ENCODE data around the gene IL17REL. TPM values are rescaled to one million over a fixed set of nuclear protein-coding genes. Genes with fewer than 3 reads are reported as not detected.

IL17REL gene
- total RNA-seq, 1 donor: not detected

GRCh38 chr22:50018608-50019285, 6.2 kb upstream of the IL17REL start:
- no peaks in the 10 kb centered on the region for H3K9me3 ChIP-seq (ENCODE audit: low read depth, low read length)
- peaks cover 16% of the 10 kb centered on the region for H3K4me1 ChIP-seq (ENCODE audit: insufficient read depth, low read length)
- H3K27me3 ChIP-seq (ENCODE audit: insufficient read depth, low read length): peaks cover 3% of the 10 kb centered on the region
- no peak overlapping the region for H3K4me3 ChIP-seq (ENCODE audit: low read length)

DNA sequence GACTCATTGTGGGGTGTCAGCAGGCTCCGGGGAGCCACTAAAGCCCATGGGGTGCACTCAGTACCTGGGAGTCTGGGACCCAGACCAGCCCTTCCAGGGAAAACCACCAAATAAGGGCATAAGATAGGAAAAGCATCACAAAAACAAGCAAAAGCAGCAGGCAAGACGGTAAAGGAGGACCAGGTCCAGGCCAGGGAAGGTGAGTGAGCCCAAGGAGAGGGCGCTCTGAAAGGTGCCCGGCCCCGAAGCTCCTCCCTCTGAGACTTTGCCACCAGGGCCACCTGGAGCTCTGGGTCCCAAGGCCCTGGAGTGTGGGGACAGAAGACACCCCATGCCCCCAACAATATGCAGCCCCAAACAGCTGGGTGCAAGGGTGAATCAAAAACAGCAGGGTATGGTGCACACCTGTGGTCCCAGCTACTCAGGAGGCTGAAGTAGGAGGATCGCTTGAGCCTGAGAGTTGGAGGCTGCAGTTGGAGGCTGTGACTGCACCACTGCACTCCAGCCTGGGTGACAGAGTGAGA, 5.2 kb upstream of the IL17REL start:
- Histone ChIP-seq H3K27me3 (ENCODE audit: insufficient read depth, low read length) (peaks cover 3% of the 10 kb centered on the region), H3K4me1 (ENCODE audit: insufficient read depth, low read length) (peaks cover 16% of the 10 kb centered on the region), H3K9me3 (ENCODE audit: low read depth, low read length) (no peaks in the 10 kb centered on the region), H3K4me3 (ENCODE audit: low read length) (no peak overlapping the region)

- Histone ChIP-seq H3K27me3 (ENCODE audit: insufficient read depth, low read length) (peaks cover 3% of the 10 kb centered on the region), H3K4me3 (ENCODE audit: low read length) (no peak overlapping the region), H3K4me1 (ENCODE audit: insufficient read depth, low read length) (peaks cover 16% of the 10 kb centered on the region), H3K9me3 (ENCODE audit: low read depth, low read length) (no peaks in the 10 kb centered on the region)
Measured at GRCh38 chr22:50016988-50017700, 4.6 kb upstream of the IL17REL start.

DNA sequence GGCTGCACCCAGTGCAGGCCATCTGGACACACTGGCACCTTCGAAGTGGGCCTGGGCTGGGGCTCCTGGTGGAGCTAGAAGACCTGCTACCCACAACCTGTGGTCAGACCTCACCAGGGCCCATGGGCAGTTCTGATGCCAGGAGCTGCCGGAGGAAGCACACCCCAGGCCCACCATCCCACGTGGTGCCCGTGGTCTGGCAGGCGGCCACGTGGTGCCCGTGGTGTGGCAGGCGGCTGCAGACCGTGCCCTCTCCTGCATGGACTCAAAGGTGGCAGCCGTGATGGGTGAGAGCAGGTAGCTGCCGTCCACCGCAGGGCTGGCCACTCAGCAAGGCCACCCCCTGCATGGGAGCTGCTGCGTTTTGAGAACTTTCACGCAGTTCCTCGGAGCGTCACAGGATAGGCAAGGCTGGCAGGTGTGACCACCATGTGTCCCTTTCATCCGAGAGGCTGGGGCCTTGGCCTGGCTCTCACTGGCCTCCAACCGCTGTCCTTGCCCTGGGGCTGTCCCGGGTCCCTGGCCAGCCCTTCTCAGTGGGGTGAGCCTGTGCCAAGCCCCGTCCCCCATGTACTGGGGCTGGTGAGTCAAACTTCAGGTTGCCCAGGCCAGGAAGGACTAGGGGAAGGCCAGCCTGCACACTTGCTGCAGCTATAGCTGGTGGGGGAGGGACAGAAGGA, 3.9 kb upstream of the IL17REL start:
- H3K4me1 ChIP-seq (ENCODE audit: insufficient read depth, low read length): peaks cover 18% of the 10 kb centered on the region
- peaks cover 5% of the 10 kb centered on the region for H3K27me3 ChIP-seq (ENCODE audit: insufficient read depth, low read length)
- H3K4me3 ChIP-seq (ENCODE audit: low read length): no peak overlapping the region
- H3K9me3 ChIP-seq (ENCODE audit: low read depth, low read length): no peaks in the 10 kb centered on the region

DNA sequence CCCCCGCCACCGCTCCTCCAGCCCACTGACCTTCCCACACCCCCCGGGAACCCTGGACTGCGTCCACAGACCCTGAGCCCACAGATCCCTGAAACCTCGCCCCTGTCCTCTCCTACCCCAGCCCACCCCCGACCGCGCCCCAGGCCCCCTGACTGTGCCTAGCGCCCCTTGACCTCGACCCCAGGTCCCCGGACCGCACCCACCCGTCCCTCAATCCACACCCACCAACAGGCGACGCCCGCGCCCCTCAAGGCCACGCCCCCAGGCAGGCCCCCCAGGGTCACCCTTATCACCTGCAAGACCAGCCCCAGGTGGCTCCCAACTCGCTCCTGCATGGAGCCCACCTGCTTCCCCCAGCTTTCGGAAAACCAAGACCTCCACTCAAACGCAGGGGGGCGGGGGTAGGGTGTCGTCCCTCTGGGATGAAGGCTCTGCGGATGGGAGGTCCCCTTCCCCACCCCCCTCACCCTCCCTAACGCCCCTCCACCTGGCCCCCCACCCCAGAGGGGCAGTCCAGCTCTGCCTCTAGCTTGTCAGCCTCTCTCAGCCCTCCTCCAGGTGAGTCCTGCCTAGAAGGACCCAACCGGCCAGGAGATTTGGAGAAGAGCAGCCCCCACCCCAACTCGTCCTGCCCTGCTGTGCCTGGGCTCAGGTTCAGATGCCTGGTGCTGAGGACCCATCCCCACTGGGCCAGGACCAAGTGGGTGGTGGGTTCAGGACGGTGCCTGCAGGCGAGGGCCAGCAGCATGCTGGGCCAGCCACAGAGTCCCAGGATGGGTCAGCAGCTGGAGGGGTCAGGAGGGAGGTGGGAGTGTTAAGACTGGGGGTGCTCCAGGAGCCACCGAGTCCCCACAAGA, 3.1 kb upstream of the IL17REL start:
- Histone ChIP-seq H3K27me3 (ENCODE audit: insufficient read depth, low read length) (peaks cover 9% of the 10 kb centered on the region), H3K9me3 (ENCODE audit: low read depth, low read length) (no peaks in the 10 kb centered on the region), H3K4me1 (ENCODE audit: insufficient read depth, low read length) (peaks cover 23% of the 10 kb centered on the region), H3K4me3 (ENCODE audit: low read length) (no peak overlapping the region)

- Histone ChIP-seq H3K4me3 (ENCODE audit: low read length) (no peak overlapping the region), H3K9me3 (ENCODE audit: low read depth, low read length) (no peaks in the 10 kb centered on the region), H3K27me3 (ENCODE audit: insufficient read depth, low read length) (peaks cover 9% of the 10 kb centered on the region), H3K4me1 (ENCODE audit: insufficient read depth, low read length) (peaks cover 23% of the 10 kb centered on the region)
Measured at GRCh38 chr22:50014655-50015401, 2.3 kb upstream of the IL17REL start.

DNA sequence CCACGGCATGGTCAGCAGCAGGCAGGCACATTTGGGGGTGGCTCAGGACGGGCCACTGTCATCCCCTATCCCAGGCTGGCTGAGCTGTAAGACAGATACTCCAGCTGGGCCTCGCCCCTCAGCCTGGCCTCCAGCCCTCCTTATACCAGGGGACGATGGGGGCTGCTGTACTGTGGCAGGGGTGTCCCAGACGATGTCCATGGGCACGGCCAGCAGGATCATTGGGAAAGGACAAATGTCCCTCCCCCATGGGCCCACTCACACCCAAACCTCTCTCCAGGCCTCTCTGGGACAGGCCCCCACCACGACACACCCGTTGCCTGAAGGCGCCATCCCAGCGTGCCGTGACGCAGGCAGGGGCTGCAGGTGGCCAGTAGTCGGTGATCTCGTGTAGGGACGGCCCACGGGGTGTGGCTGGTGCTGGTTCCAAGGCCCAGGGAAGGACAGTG, 1.5 kb upstream of the IL17REL start:
- H3K4me1 ChIP-seq (ENCODE audit: insufficient read depth, low read length): peaks cover 23% of the 10 kb centered on the region
- H3K9me3 ChIP-seq (ENCODE audit: low read depth, low read length): no peaks in the 10 kb centered on the region
- H3K4me3 ChIP-seq (ENCODE audit: low read length): no peak overlapping the region
- H3K27me3 ChIP-seq (ENCODE audit: insufficient read depth, low read length): peaks cover 9% of the 10 kb centered on the region

DNA sequence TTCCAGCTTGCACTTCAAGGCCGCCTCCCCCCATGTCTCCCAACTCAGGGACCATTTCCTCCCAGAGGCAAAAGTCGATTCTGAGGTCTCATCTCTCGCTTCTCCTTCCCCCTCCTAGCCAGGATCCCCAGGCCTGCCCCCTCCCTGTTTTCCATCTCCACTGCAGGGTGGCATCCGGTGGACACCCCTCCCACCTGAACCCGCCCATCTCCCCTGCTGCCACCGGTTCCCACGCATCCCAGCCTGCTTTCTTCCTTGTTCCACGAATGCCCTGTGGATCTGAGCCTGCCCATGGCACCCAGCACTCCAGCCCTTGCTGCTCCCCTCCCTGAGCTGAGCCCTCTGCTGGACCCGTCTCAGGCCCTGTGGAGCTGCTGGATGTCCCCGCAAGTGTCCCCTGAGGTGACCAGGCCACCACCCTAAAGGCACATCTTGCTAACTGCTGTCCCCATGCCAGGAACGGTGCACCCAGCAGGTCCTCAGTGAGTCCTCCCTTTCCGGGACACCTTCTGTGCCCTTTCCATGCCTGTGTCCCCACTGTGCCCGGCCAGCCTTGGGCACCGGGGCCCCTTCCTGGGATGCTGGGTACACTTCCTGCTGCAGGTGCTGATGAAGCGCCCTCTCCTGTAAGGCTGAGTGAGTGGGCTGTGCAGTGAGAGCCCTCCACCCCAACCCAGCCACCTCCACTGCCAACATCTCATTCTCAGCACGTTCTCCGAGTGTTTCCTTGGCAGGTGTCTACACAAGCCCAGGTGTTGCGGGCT, 936 bp downstream of the IL17REL start:
- peaks cover 9% of the 10 kb centered on the region for H3K27me3 ChIP-seq (ENCODE audit: insufficient read depth, low read length)
- H3K4me1 ChIP-seq (ENCODE audit: insufficient read depth, low read length): peaks cover 15% of the 10 kb centered on the region
- no peaks in the 10 kb centered on the region for H3K9me3 ChIP-seq (ENCODE audit: low read depth, low read length)
- H3K4me3 ChIP-seq (ENCODE audit: low read length): no peak overlapping the region

- peaks cover 9% of the 10 kb centered on the region for H3K27me3 ChIP-seq (ENCODE audit: insufficient read depth, low read length)
- no peak overlapping the region for H3K4me3 ChIP-seq (ENCODE audit: low read length)
Measured at GRCh38 chr22:50010676-50011446, 1.7 kb downstream of the IL17REL start.

GRCh38 chr22:50009765-50010675, 2.5 kb downstream of the IL17REL start:
- H3K27me3 ChIP-seq (ENCODE audit: insufficient read depth, low read length): peaks cover 9% of the 10 kb centered on the region

More at GRCh38 chr22:50010676-50011446, 1.7 kb downstream of the IL17REL start:
- Histone ChIP-seq H3K4me1 (ENCODE audit: insufficient read depth, low read length) (peaks cover 15% of the 10 kb centered on the region), H3K9me3 (ENCODE audit: low read depth, low read length) (no peaks in the 10 kb centered on the region)

GRCh38 chr22:50009251-50009650, 3.3 kb downstream of the IL17REL start:
- Histone ChIP-seq H3K9me3 (ENCODE audit: low read depth, low read length) (no peaks in the 10 kb centered on the region), H3K27me3 (ENCODE audit: insufficient read depth, low read length) (peaks cover 7% of the 10 kb centered on the region), H3K4me1 (ENCODE audit: insufficient read depth, low read length) (peaks cover 9% of the 10 kb centered on the region), H3K4me3 (ENCODE audit: low read length) (no peak overlapping the region)

More at GRCh38 chr22:50009765-50010675, 2.5 kb downstream of the IL17REL start:
- Histone ChIP-seq H3K4me3 (ENCODE audit: low read length) (no peak overlapping the region), H3K9me3 (ENCODE audit: low read depth, low read length) (no peaks in the 10 kb centered on the region), H3K4me1 (ENCODE audit: insufficient read depth, low read length) (peaks cover 15% of the 10 kb centered on the region)

Data from mononuclear cell (primary cell).